Upper lobe of left lung (tissue), 4 donors: ENCODE measurements around the gene TSPAN32.

Source experiments
- CTCF ChIP-seq, 6 experiments: fragments of 450-650 bp in 4 of 6; fragments of 200-600 bp in 2 of 6; sonication (generic) in 2 of 6; IDR thresholded peaks; one replicate each; pipeline ENCODE4 v1.5.1; 2016 to 2019; ENCODE audit warnings: antibody characterized with exemption in 6 of 6
- EP300 ChIP-seq, 4 donors: sonication (generic); formaldehyde crosslinking; IDR thresholded peaks; one replicate each; pipeline ENCODE4 v1.5.1; 2017; ENCODE audit warnings: antibody characterized with exemption in 4 of 4, control low read depth in 2 of 4
- POLR2AphosphoS5 ChIP-seq, 2 donors: sonication (generic); formaldehyde crosslinking; IDR thresholded peaks; one replicate each; pipeline ENCODE4 v1.5.1; 2017; ENCODE audit warnings: antibody characterized with exemption in 2 of 2

- no peak for TF ChIP-seq CTCF (IDR thresholded peaks at IDR 0.05)
- no peak for TF ChIP-seq EP300 (IDR thresholded peaks at IDR 0.05)
- no peak for TF ChIP-seq POLR2AphosphoS5 (IDR thresholded peaks at IDR 0.05)
Measured at GRCh38 chr11:2357246-2357645, 55.4 kb downstream of the TSPAN32 start.
